ENCODE measurements around the gene LTBR.
"Not testable (repeated sequence)": the region's sequence is repeated elsewhere in the genome, so short reads cannot be mapped to it uniquely, and the experiment has no call there.

The LTBR gene

DNA sequence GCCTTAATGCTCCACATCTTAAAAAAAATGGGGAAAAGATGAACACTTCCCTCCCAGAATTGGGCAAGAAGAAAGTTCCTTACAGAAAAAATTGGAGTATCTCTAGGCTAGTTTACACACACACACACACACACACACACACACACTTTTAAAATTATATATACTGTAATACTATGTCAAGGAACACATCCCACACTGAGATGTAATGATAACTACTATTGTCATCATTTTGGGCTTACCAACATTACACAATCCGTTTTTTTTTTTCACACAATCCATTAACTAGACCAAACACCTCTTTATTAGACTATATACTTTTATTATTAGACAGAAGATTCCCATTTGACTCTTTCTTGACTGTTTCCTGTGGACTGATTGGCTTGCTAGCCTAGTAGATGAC, 2.5 kb downstream of the LTBR start:
- DNase-seq, result no peak

DNA sequence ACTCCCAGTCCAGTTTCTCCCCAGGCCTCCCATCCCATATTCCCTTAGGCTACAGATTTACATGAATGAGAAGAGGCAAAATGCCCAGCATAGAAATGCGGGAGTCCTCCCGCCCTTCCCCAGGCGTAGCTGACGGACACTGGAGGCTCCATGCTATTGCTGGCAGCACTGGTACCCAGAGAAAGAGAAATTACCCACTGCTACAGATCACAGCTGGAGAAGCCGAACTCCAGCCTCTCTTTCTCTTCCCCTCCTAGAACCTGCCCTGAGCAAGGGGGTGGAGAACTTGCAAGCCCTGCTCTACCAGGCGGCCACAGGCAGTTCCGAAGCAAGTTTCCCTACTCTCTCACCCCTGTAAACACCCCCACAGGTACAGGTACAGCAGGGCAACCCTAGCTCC, 3.6 kb downstream of the LTBR start:
- DNase-seq, result no peak

DNA sequence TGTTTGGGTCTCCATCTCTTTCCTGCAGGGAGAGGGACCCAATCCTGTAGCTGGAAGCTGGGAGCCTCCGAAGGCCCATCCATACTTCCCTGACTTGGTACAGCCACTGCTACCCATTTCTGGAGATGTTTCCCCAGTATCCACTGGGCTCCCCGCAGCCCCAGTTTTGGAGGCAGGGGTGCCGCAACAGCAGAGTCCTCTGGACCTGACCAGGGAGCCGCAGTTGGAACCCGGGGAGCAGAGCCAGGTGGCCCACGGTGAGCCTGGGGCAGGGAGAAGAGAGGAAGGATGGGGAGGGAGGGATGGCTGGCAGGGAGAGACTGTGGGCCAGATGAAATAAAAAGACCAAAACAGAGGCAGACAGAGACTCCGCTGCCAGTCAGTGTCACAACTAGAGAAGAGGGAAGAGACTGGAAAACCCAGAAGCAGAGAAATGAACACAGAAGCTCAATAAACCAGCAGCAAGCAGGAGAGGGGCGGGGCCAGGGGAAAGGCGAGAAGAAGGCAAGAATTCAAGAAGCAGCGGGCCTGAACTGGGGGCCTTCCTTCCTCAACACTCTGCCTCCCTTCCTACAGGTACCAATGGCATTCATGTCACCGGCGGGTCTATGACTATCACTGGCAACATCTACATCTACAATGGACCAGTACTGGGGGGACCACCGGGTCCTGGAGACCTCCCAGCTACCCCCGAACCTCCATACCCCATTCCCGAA, 6.3 kb downstream of the LTBR start:
- no peak for DNase-seq

DNA sequence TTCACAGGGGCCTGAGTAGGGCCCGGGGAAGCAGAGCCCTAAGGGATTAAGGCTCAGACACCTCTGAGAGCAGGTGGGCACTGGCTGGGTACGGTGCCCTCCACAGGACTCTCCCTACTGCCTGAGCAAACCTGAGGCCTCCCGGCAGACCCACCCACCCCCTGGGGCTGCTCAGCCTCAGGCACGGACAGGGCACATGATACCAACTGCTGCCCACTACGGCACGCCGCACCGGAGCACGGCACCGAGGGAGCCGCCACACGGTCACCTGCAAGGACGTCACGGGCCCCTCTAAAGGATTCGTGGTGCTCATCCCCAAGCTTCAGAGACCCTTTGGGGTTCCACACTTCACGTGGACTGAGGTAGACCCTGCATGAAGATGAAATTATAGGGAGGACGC, 7.1 kb downstream of the LTBR start:
- DNase-seq, result no peak

DNA sequence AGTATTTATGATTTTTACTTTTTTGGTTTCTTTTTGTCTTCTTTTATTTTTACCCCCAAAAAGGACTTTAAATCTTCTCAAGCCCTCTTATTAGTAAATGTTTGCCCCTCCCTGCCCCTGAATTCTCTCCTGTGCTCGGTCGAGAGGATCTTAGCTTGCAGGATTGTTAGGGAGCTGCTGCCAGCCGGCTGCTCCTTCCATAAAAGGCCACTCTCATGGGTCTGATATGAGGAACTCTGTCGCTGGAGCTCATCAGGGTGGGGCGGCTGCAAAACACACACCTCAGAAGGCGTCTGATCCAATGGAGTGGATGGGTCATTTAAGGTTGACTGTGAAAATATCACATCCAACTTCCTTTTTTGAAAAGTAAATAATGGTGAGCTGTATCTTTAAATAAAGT, 8.5 kb downstream of the LTBR start:
- DNase-seq, result no peak

DNA sequence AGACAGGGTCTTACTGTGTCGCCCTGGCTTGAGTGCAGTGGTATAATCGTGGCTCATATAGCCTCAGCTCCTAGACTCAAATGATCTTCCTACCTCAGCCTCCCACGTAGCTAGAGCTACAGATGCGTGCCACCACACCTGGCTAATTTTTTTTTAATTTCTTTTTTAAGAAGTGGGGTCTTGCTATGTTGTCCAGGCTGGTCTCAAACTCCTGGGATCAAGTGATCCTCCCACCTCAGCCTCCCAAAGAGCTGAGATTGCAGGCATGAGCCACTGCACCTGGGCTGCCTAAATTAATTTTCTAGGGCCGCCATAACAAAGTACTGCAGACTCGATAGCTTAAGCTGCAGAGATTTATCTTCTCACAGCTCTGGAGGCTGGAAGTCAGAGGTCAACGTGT, 9.1 kb downstream of the LTBR start:
- no peak for DNase-seq

DNA sequence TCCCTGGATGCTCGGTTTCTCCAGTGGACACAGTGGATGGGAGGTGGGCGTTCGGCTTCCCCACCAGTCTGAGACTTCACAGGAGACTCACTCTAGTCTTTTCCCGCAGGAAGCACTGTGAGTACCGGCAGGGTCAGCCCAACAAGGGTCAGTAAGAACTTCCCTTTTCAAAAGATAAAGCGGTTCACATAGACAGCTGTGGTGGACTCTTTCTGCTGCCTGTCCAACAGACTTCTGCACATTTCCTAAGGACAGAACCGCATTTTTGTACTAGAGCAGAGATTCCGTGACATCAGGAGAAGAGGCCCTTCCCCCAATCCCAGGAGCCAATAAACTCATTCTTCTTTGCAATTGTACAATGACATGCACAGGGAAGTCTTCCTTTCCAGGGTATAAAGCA, 10.4 kb downstream of the LTBR start:
- no peak for DNase-seq

DNA sequence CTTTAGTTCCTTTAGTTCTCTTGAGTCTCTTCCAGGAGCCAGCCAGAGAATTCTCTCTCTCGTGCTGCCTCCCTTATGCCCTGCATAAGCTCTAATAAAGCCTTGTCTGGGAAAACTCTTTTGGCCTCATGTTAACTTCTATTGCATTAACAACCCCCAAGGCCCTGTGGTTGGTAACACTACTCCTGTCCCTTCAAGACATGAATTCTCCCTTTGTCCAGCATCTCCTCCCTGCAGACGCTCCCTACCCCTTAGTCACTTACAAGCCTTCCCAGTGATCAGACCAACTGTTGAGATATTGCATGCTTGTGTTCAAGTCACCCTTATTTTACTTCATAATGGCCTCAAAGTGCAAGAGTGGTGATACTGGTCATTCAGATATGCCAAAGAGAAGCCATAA, 12.1 kb downstream of the LTBR start:
- no peak for DNase-seq

DNA sequence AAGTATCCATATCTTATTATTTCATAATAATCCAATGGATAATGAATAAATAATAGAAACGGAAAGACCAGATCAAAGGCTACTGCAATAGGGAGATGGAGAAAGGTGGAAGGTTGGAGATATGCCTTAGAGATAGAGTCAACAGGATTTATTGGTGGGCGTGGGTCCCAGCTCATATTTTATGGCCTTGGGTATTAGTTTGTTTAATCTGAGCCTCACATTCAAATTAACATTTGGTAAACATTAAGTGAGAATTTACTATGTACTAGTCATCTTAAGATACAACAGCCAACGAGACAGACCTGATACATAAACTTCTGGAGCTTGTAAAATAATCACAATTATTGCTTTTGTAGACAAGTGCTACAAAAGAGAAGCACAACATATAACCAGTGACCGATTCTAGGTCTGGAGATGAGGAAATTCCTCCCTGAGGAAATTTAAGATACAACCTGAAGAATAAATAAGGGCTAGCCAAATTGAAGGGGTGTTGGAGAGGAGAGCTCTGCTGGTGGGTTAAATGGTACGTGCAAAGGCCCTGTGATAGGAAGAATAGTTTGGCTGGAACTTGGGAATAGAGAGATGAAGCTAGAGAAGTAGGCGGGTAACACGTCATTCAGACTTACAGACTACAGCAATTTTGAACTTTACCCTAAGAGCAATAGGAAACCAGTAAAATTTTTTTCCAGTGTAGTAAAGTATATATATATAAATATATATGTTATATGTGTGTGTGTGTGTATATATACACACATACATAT, 16.1 kb downstream of the LTBR start:
- DNase-seq, result no peak

DNA sequence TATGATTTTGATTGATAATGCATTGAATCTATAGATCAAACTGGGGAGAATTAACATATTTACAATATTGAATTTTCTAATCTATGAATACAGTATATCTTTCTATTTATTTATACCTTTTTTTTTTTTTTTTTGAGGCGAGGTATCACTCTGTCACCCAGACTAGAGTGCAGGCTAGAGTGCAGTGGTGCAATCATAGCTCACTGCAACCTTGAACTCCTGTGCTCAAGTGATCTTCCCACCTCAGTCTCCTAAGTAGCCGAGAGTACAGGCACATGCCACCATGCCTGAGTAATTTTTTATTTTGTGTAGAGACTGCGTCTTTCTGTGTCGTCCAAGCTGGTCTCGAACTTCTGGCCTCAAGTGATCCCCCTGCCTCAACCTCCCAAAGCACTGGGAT, 20.4 kb downstream of the LTBR start:
- no peak for DNase-seq

DNA sequence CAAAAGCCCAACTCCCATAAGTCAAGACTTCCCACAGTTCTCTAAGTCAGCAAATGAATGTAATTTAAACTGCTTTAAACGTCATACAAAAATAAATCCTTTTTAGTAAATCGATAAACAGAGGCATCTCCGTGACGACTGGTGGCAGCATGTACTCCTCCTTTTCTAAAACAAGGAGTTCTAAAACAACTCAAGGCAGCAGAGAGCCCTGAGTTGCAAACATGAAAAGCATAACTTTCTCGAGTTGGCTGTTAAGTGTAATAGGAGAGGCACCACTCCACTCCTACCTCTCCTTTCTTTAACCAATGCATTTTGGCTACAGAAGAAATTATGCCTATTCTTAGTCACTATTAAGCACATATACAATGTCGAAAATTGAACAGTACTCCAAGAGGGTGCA, 22.0 kb downstream of the LTBR start:
- no peak for DNase-seq

DNA sequence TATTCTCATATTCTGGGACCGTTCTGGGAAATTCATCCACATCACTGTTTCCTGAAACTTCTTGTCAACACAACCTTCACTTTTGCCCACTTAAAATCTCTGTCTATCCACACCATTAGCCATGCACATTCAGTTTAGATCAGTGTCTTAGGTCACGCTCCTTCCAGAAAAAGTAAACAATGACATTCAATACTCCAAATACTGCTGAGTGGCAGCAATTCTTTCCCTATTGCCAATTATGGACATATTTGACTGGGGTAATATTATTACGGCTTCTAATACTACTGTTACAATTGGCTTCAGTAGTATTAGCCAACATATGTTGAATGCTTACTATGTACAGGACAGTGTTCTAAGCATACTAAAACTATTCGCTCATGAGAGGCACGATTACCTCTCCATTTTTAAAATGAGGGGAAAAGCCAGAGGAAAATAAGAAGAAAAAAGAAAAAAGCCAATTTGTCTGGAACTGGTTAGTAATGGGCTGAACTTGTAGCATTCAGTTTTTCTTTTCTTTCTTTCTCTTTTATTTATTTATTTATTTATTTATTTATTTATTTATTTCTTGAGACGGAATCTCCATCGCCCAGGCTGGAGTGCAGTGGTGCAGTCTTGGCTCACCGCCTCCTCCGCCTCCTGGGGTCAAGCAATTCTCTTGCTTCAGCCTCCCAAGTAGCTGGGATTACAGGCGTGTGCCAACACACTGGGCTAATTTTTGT, 23.4 kb downstream of the LTBR start:
- DNase-seq, result no peak

DNA sequence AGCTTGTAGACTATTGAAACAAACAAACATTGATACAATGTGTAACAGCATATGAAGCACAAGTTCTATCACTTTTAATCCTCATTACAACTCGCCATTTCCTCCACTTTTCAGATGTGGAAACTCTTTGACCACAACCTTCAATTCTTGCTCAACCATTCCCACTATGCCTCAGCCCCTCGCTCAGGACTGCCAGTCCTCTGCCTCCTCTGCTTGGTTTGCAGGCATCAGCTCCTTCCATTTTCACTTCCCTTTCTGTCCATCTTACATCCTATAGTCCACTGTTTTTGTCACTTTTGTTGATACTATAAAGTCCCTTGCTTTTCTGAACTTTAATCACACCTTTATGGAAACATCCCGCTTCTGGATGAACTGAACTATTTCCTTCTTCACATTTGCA, 32.6 kb downstream of the LTBR start:
- DNase-seq, result peak; percentile 3

DNA sequence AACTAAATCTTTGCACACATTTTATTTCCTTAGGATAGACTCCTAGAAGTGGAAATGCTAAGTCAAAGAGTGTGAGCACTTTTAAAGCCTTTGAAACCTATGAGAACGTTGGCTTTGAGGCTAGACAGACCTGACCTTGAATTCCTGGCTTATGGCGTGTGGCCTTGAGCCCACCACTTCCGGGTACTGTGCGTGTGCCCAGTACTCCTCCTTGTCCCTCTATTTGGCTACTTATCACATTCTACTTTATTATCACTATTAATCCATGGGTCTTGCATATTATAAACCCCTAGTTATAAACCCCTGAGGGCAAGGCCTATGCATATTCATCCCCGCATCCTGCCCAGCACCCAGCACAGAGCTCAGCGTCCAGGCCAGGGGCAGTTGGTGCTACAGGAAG, 34.8 kb downstream of the LTBR start:
- DNase-seq, result no peak

DNA sequence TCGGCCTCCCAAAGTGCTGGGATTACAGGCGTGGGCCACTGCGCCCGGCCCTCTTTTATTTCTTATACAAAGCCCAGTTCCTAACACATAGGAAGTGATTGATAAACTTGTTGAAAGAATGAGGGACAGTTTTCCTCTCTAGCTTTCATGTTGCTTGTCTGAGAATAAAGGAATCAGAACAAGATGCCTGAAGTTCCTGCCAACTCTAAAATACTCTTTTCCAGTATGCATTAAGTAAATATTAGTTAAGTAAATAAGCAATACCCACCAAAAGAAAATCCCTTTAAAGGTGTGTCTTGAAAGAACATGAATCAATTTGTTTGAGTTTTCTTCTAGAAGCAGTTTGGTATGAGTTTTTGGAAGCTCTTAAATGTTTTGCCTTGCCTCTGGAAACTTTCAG, 36.4 kb downstream of the LTBR start:
- no peak for DNase-seq

DNA sequence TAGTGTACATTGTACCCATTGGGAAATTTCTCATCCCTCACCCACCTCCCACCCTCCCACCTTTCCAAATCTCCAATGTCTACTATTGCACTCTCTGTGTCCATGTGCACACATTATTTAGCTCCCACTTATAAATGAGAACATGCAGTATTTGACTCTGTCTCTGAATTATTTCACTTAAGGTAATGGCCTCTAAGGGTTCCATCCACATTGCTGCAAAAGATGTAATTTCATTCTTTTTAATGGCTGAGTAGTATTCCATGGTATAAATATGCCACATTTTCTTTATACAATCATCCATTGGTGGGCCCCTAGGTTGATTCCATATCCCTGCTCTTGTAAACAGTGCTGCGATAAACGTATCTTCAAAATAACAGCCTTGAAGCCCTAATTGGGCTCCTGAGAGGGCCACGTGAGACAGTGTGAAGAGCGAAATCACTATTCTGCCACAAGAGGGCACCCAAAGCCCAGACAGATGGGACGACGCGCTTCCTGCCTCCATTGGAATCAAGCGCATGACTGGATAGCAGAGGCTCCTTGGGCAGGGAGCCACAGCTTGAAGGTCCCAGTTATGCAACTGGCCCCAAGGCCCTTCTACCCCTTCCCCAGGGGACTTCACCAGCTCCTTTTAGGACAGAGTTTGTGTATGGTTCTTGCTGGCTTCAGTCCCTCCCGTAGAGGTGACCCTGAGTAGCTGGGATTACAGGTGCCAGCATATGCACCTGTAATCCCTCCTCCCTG, 39.5 kb downstream of the LTBR start:
- peak; percentile 90 for DNase-seq

DNA sequence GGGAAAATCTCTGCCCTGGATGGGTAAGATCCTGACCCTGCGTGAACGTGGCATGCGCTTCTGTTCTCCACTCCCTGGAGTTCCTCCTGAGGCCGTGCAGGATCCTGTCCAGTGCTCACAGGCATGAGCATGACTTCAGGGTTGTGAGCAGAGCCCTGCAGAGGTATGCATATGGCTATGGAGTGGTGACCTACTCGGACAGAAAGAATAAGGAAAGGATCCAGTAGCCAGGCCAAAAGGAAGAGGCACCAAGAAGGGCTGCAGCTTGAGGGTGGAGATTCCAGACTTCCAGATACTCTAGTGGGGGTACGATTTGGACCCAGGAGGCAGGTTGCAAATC, 40.0 kb downstream of the LTBR start:
- peak; percentile 17 for DNase-seq

DNA sequence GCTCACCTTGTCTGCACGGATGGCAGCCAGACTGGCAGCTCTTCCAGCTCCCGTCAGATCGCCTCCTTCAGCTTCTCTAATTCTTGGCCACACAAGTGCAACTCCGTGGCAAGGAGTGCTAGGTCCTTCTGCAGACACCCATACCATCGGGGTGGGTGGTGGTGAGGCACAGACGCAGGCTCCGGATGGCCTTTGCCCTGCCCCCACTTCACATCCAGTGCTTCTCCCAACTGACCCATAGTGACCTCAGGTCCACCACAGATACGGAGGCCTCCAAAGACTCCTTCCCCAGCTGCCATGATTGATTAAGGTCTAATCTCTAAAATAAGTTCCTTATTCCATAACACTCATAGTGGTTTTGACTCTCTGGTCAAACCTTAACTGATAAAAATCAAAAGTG, 40.9 kb downstream of the LTBR start:
- no peak for DNase-seq

DNA sequence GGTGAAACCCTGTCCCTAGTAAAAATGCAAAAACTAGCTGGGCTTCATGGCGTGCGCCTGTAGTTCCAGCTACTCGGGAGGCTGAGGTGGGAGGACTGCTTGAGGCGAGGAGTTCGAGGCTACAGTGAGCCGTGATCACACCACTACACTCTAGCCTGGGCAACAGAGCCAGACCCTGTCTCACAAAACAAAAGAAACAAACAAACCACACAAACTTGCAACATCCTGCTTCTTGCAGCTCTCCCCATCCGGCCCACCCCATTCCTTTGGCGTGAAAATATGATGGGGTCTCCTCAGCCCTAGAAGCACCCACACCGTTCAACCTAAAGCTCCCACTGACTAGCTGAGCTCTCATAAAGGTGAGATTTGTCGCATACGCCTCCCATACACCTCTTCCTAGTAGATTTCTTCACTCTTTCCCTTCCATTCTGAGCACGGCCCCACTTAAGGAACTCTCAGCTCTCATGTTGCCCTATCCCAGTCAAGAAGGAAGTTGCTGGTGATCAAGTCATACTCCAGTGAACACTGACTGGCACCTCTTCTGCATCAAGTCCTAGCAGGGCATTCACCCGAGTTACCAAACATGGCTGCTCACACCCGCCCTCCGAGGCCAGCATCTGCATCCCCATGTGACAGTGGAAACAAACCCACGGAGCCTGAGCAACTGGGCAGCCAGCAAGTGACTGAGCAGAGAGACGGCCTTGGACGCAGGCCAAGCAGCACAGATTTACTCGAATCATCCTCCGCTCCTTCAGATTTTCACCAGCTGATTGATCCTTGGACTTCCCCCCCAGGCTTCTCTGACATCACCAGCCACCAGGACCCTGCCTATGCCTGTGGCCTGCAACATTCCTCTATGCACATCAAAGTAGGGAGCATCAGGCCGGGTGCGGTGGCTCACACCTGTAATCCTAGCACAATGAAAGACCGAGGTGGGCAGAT, 41.9 kb downstream of the LTBR start:
- peak; percentile 8 for DNase-seq

DNA sequence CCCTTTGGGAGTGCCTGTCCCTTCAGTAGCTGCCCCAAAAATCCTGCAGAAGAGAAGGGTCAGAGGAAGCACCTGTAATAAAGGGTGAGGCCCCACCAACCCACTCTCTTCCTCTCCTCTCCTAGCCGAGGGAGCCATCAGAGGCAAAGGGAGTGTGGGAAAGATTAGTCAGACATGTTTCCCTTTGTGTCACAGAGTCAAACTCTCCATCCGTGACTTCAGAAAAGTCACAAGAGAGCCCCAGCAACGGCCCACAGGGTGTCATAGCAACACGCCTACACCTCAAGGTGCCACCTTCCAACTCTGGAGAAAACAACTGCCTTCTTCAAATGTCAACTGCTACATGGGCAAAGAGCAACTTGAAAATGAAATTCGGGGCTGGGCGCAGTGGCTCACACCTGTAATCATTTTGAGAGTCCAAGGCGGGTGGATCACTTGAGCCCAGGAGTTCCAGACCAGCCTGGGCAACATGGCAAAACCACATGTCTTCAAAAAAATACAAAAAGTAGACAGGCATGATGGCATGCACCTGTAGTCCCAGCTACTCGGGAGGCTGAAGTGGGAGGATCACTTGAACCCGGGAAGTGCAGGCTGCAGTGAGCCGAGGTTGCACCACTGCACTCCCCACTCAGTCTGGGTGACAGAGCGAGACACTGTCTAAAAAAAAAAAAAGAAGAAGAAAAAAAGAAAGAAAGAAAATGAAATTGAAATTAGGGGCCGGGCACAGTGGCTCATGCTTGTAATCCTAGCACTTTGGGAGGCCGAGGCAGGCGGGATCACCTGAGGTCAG, 43.1 kb downstream of the LTBR start:
- DNase-seq, result no peak

DNA sequence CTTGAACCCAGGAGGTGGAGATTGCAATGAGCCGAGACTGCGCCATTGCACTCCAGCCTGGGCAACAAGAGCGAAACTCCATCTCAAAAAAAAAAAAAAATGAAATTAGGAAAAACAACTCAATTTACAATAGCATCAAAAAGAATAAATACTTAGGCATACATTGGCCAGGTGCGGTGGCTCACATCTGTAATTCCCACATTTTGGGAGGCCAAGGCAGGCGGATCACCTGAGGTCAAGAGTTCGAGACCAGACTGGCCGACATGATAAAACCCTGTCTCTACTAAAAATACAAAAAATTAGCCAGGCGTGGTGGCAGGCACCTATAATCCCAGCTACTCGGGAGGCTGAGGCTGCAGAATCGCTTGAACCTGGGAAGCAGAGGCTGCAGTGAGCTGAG, 43.8 kb downstream of the LTBR start:
- not testable (repeated sequence) for DNase-seq

DNA sequence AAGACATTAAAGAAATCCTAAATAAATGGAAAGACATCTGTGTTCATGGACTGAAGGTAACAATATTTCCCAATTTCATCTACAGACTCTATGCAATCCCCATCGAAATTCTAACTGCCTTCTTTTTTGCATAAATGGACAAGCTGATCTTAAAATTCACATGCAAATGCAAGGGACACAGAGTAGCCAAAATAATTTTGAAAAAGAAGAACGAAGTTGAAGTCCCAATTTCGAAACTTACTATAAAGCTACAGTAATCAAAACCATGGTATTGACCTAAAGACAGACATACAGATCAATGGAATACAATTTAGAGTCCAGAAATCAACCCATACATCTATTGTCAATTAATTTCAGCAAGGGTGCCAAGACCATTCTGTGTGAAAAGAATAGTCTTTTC, 44.4 kb downstream of the LTBR start:
- no peak for DNase-seq
